Activated T-cell treated with anti-CD3 and anti-CD28 coated beads for 48 hours (primary cell): Measurements from ENCODE around the gene ULK4.
"Not testable (repeated sequence)": the region's sequence is repeated elsewhere in the genome, so short reads cannot be mapped to it uniquely, and the experiment has no call there.

Experiments
- DNase-seq: peaks from one replicate; pipeline ENCODE4 v3.0.0-alpha.2; 2020; ENCODE audit warnings: low read depth

ULK4 gene

DNA sequence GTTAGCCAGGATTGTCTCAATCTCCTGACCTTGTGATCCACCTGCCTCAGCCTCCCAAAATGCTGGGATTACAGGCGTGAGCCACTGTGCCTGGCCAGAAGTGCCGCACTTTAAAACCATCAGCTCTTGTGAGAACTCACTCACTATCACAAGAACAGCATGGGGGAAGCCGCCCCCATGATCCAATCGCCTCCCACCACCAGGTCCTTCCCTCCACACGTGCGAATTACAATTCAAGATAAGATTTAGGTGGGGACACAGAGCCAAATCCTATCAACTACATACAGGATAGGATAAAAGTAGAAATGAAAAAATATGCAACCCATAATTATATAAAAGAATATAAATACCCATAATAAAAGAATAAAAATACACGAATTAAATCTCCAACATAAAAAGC, 199.0 kb downstream of the ULK4 start:
- not testable (repeated sequence) for DNase-seq

DNA sequence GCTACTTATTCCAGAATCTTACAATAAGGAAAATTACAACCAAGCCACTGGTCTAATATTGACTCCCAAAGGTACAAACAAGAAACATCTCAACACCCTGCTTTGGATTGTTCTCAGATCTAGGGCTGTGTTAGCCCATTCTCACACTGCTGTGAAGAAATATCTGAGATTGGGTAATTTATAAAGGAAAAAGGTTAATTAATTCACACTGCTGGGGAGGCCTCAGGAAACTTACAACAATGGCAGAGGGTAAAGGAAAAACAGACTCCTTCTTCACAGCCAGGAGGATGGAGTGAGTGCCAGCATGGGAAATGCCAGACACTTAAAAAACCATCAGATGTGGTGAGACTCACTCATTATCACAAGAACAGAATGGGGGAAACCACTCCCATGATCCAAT, 208.3 kb downstream of the ULK4 start:
- no peak for DNase-seq

DNA sequence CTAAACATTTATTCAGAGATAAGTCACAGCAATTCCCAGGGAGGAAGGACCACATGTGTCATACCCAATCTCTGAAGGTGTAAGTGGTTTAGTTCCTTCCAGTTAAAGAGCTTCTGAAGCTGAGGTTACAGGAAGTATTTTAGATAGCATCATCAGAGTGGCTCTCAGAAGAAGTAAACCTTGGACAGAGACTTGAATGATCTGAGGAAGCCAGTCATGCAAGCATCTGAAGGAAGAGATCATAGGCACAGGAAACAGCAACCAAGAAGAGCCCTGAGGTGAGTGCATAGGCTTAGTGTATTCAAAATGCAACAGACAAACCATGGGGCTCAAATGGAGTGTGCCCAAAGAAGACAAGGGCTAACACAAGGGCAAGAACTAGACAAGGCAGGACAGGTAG, 210.3 kb downstream of the ULK4 start:
- DNase-seq = no peak

DNA sequence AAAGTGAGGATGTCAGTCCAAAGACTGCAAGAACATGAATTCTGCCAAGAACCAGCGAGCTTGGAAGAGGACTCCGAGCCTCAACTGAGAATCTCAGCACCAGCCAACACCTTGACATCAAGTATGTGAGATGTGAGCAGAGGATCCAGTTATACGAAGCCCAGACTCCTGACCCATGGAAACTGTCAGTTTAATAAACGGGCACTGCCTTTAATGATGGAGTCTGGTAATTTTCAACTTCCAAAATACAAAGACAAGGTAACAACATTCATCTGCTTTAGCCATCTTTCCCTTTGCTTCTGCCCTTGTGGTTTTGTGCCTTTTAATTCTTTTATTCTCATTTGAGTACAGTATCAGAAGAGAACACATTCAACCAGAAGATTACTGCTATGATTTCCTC, 211.9 kb downstream of the ULK4 start:
- DNase-seq = no peak

DNA sequence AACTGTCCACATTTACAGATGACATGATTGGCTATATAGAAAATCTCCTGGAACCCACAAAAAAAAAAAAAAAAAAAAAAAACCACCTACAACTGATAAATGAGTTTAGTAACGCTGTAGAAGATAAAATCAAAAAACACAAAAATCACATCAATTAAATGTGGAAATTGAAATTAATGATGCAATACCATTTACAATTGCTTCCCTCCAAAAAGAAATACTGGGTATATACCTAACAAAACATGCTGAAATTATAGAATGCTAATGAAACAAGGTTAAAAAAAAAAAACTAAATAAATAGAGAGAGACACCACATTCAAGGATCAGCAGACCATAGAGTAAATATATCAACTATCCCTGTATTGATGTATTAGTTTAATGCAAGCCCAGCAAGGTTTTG, 215.7 kb downstream of the ULK4 start:
- DNase-seq = no peak

DNA sequence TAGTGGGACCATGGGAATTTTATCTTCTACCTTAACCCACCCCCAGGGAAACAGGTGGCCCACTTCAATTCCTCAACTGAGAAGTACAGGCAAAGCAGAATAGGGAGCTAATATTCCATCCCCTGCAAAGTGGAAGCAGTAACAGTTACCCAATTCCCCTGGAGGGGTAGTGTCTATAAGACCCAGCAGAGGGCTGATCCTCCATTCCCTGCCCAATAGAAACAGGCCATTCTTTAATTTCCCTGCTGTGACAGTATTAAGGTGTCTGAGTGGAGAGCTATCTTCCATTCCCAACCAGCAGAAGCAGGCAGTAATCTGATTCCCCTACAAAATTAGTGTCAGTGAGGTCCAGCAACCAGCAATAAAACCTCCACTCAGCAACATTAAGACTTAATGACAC, 219.8 kb downstream of the ULK4 start:
- DNase-seq = no peak

DNA sequence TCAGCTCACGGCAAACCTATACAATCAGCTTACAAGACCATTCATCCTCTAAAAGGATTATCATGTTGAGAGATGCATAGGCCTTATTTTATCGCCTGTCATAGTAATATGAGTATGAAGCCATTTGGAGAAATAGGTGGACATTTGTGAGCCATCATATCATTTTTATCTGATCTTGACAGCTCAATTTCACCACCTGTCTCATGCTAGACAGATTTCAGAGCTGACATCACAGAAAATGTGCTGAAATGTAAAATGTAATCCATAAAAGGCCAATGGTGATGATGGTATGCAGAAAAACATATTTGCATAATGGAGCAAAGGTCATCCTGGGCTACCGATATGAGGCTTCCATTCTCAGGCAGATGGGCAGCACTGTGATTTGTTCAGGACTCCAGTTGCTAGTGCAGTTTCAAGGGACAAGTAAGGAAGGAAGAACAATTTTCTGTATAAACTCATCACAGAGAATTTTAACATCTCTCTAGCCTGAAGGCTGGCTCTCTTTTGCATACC, 221.5 kb downstream of the ULK4 start:
- DNase-seq = no peak

DNA sequence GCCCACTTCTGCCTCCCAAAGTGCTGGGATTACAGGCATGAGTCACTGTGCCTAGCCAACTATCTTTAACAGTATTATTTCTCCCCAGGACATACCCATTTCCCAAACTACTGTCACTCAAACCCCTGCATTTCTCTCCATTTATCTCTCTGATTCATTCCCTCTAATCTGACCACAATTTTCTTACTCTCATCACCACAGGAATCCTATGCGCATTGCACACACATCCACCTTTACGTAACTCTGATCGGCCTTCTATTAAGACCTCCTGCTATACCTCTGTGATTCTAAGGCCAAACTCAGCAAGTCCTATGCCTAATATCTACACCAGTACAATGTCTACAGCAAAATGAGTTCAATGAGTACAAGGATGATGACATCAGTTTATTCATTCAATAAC, 235.0 kb downstream of the ULK4 start:
- DNase-seq = no peak

DNA sequence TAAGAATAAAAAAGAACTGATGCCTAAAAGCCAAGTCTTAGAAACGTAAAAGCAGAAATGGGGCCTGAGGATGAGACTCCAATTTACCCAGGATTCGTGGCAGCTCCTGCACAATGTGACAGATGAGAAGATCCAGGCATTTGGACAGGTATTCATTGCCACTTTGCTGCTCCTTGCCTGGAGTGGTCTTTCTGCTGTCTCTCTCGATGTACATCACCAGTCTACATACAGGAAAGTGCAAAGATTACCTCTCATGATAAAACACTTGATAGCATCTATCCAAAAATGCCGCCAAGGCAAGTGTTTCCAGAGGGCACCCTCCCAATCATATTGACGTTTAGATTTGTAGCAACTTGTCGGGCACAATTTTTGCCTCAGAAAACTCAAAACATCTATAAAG, 244.3 kb downstream of the ULK4 start:
- DNase-seq = no peak

DNA sequence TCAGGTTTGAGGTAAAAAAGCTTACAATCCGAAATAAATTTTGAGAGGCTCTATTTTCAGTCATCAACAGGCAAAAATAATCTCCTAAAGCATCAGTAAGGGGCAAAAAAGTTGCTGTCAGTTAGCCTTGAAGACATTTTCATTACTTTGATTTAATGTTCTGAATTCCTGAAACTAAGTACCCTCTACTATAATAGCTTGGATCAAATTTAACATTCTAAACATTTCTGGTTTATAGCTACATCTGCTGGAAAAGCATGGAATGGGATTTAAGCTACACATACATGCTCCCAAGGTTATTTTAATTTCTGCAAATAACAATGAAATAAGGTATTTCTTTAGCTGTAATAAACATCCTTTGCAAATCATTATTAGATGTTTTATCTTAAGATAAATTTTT, 245.4 kb downstream of the ULK4 start:
- no peak for DNase-seq

DNA sequence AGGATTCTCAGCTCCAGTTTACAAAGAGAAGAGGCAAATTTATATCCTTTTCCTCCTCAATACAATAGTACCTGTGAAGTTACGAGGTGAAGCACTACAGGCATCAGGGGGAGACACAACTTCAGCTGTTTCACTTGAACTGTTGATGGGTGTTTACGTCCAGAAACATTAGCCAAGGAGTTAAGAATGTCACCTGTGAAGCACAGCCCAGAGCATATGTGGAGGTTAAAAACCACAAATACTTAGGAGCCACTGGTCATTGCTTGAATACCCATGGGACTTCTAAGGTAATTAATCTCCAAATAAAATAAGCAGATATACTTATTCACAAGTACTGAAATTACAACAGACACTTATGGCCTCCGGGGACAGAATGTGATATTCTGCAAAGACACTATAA, 246.5 kb downstream of the ULK4 start:
- no peak for DNase-seq

DNA sequence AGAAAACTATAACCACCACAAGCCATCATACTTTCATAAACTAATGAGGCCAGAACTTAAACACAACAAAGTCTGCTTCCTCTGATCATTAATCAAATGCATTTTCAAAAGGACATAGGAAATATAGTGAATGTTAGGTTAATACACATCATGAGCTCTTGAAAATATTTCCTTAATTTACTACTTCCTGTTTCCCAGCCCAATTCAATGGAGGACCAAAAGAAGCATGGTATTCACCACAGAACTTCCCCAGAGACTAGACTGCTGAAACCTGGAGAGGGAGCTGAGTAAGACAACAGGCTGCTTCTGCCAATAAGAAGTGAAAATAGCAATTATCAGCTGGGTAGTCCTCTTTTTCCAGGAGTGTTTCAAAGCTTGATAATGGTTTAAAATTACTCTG, 250.3 kb downstream of the ULK4 start:
- DNase-seq = no peak

DNA sequence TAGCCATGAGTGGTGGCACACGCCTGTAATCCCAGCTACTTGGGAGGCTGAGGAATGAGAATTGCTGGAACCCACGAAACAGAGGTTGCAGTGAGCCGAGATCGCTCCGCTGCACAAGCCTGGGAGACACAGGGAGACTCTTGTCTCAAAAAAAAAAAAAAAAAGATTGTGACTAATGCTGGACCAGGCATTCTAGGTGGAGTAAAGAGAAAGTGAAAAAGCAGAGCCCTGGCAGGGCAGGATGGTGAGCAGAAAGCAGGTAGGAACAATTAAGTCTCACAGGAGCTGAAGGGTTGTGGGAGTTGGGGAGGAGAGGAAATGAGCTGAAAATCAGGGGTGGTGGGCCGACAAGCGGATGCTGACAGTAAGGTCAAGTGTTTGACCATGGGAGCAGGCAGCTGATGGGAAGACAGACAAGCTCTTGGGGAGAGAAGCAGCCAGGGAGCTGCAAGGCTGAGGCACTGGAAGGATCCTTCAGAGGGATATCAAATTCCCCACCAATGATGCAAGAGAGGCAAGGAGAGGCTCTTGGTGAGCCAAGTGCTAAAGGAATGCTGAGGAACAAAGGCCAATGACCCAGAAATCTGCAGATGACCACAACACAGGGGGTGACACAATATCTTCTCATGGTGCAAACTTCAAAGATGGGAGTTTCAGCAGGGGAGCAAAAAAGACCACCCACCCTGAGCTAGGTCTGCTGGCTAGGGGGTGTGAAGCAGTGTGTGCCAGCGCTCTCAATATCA, 251.1 kb downstream of the ULK4 start:
- no peak for DNase-seq

DNA sequence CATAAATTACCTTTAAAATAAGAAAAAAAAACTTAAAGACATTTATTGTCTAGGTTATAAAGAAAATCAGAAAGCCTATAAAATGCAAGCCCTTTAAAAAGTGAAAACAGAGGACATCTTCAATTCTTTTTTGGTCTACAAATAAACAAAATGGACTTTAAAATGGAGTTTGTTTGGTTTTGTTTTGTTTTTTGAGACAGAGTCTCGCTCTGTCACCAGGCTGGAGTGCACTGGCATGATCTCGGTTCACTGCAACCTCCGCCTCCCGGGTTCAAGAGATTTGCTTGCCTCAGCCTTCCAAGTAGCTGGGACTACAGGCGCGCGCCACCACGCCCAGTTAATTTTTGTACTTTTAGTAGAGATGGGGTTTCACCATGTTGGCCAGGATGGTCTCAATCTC, 252.7 kb downstream of the ULK4 start:
- DNase-seq = not testable (repeated sequence)

DNA sequence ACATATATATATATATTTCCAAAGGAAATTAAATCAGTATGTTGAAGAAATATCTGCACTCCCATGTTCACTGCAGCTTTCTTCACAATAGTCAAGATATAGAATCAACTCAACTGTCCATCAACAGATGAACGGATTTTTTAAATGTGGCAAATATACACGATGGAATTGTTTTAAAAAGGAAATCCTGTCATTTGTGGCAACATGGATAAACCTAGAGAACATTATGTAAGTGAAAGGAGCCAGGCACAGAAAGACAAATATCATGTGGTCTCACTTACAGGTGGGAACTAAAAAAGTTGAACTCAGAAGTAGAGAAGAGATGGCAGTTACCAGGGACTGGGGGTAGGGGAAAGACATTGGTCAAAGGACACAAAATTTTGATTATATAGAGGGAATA, 253.7 kb downstream of the ULK4 start:
- DNase-seq = no peak

DNA sequence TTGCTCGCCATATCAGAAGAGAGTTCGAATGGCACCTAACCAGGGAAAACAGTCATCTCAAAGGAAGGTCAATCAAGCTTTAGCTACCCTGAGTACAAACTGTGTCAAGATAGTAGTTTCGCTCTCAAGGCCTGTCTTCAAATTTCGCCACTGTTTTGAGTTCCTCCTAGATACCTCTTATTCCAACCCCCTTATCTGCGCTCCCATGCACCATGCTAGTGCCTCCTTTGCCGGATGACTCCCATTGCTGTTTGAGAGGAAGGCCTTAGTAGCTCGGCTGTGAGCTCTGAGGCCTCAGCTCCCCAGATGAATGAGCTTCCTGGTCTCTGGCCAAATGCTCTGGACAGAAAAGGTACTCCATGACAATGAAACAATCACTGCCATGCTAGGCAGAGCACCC, 256.0 kb downstream of the ULK4 start:
- DNase-seq = no peak

DNA sequence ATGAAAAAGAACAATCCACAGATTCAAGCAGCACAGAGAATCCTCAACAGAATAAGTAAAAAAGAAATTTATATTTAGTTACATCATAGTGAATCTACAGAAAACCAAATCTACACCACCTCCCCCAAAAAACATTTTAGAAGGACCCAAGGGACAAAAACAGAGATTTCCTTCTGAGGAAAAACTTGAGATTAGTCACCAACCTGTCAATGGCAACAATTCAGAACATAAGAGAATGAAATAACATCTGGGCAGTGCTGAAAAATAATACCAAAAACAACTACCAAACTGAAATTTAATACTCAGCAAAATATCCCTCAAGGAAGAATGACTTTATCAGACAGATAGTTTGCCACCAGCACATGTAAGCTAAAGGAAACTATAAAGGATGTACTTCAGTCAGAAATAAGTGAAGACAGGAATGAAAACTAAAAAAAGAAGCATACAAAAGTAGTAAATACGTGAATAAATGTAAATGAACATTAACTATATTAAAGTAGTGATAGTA, 260.7 kb downstream of the ULK4 start:
- DNase-seq = no peak

DNA sequence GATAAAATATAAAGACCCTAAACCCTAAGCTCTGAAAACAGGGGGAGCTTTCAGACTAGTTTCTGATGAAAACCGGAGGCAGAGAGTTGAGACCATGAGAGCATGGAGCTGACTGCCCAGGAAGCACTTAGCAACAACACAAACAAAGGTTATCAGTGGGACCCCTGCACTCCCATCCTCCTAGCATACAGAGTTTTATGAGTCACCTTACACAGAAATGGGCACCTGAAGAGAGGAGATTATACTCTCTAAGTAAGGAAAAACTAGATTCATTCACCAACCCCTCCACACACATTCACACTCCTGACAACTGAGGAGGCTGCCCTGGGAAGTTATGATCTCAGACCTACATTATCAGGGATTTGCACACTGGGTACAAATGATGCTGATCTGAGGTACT, 261.7 kb downstream of the ULK4 start:
- no peak for DNase-seq

DNA sequence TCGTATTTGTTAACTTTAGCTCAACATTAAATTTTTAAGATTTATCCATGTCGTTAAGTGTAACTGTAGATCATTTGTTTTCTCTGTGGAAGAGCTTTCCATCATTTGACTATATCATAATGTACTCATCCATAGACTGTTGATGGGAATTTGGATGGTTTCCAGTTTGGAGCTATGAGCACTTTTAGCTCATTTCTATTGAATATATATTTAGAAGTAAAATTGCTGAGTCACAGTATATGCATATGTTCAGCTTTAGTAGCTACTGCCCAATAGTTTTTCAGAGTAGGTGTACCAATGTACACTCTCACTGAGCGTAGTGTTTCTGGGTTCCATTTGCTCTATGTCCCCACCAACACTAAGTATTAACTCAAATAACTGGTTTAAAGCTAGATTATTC, 263.0 kb downstream of the ULK4 start:
- no peak for DNase-seq

DNA sequence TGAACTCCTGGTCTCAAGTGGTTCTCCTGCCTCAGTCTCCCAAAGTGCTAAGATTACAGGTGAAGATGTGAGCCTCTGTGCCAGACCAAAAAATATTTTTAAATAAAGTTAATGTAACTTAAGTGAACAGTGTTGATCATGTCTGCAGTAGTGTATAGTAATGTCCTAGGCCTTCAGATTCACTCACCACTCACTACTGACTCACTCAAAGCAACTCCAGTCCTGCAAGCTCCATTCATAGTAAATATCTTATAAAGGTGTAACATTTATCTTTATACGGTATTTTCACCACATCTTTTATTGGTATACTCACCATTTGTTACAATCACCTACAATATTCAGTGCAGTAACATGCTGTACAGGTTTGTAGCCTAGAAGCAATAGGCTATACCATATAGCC, 264.2 kb downstream of the ULK4 start:
- no peak for DNase-seq

DNA sequence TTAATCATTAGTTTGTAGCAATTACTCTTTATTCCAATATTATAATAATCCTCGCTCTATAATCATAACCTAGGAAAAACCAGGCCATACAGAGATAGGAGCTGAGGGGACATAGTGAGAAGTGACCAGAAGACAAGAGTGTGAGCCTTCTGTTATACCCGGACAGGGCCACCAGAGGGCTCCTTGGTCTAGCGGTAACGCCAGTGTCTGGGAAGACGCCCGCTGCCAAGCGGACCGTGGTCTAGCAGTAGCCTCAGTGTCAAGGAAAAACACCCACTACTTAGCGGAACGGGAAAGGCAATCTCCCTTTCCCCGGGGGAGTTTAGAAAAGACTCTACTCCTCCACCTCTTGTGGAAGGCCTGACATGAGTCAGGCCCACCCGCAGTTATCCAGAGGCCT, 266.1 kb downstream of the ULK4 start:
- DNase-seq = peak; percentile 4

DNA sequence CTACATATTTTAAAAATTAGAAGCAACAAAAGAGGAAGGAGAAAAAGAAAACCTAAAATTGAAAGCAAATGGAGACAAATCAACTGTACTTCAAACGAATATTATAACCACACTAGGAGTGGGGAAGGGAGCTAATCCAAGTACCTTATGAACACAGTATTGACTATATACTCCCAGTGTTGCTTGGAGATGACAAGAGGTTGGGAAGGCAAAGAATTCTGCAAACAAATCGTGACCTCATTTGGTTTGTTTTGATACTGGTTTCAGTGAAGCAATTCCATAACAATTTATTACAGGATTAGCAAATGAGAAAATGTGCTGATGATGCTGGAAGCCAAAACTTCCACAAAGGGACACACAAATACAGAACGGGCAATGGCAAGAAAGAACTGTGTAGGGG, 268.1 kb downstream of the ULK4 start:
- no peak for DNase-seq

DNA sequence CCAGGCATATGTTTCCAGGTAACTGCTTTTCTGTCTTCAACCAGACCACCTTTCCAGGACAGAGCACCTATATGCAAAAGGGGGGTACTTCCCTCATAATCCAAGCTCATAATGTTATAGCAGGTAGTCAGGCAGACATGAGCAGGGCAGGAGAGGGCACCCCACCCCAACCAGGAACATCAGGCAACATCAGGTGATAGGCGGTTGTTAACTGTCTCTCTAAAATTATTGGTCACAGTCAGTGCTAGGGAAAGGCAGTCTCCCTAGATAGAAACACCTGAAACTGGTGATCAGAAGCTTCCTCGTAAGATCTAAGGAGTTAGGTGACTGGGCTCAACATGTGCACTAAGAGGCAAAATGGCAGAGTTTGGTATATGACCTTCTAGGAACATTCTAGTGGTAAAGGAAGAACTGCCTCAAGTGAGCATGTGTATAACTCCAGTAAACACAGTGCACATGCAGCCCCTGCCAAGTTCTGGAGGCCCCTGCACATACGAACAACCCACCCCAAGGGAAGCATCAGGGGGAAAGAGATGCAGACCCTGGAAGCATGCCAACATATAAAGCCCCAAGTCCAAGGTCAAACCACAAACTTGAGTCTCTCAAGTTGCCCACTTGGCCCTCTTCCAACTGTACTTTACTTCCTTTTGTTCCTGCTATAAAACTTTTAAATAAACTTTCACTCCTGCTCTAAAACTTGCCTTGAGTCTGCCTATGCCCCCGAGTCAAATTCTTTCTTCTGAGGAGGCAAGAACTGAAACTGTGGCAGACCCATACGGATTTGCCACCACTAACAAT, 270.9 kb downstream of the ULK4 start:
- DNase-seq = no peak
